ENCODE results near the gene MYH13. TPM values are rescaled to one million over a fixed set of nuclear protein-coding genes. Genes with fewer than 3 reads are reported as not detected.

The MYH13 gene
- total RNA-seq, 2 donors from 2014 or later, result 0.28 TPM; not detected in 1

DNA sequence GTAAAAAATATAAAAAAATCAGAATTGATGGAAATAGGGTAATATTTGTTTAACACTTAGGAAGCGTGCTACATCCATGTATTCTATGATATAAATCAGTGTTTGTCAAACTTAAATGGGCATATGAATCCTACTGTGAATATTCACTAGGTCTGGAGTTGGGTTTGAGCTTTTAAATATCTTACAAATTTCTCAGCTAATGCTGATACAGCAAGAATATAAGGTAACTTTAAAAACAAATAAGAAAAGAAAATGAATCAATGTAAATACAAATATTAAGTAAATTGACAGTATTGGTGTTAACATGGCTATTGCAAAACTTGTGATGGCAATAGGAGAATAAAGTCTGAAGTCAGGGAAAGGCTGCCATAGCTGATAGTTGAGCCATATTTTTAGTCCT lies 3.6 kb downstream of the MYH13 start:
- DNase-seq (ENCODE audit: low spot score), result no peak
- no peaks in the 10 kb centered on the region for H3K4me1 ChIP-seq (replicated peaks)
- H3K27ac ChIP-seq, result no peak overlapping the region
- no peak for TF ChIP-seq POLR2AphosphoS5 (IDR thresholded peaks at IDR 0.05)
- TF ChIP-seq CTCF (IDR thresholded peaks at IDR 0.05), result no peak
- no peak for TF ChIP-seq POLR2A (IDR thresholded peaks at IDR 0.05)
- H3K36me3 ChIP-seq, result no peaks in the 10 kb centered on the region
- no peaks in the 10 kb centered on the region for H3K9me3 ChIP-seq
- WGBS, result 58% methylated on average over 1 of the region's 1 CpG
- intact Hi-C loops (cut with DNase I), result no loop called here
- H3K4me3 ChIP-seq, result no peak overlapping the region
- H3K27me3 ChIP-seq (replicated peaks; ENCODE audit: insufficient read depth), result no peaks in the 10 kb centered on the region

DNA sequence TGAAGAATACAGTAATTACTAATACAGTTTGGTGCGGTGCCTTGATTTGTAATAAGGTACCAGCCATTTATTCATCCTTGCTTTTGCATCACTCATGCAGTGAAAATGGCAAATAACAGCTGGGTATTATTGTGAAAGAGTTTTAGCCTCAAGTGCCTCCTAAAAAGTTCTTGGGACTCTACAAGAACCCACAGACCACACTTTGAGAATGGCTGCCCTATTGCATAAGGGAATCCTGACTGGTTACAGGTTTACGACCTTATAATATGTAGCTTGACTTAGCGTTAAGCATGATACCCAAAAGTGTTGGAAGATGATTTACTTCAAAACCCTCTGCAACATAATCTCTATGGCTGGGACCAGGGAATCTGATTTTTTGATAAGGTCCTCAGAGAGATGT lies 4.2 kb downstream of the MYH13 start:
- Histone ChIP-seq H3K4me3 (no peak overlapping the region), H3K9me3 (no peaks in the 10 kb centered on the region), H3K27me3 (replicated peaks; ENCODE audit: insufficient read depth) (no peaks in the 10 kb centered on the region), H3K4me1 (replicated peaks) (no peaks in the 10 kb centered on the region), H3K36me3 (no peaks in the 10 kb centered on the region), H3K27ac (no peak overlapping the region)
- no peak for TF ChIP-seq CTCF (IDR thresholded peaks at IDR 0.05)
- TF ChIP-seq POLR2A (IDR thresholded peaks at IDR 0.05), result no peak
- no peak for TF ChIP-seq POLR2AphosphoS5 (IDR thresholded peaks at IDR 0.05)
- 69% methylated on average over 3 of the region's 3 CpGs for WGBS
- intact Hi-C loops (cut with DNase I), result no loop called here
- DNase-seq (ENCODE audit: low spot score), result no peak

DNA sequence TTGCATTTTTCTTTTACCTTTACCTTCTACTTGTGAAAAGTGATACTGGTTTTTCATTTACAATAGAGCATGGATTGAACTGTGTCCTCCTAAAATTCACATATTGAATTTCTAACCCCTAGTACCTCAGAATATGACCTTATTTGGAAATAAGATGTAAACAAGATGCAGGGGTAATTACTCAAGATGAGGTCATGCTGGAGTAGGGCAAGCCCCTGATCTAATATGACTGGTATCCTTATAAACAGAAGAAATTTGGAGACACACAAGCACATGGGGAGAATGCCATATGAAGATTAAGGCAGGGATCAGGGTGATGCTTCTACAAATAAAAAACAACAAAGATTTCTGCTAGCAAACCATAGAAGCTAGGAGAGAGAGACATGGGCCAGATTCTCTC lies 12.2 kb downstream of the MYH13 start:
- H3K9me3 ChIP-seq, result no peaks in the 10 kb centered on the region
- no peak for DNase-seq (ENCODE audit: low spot score)
- H3K27me3 ChIP-seq (replicated peaks; ENCODE audit: insufficient read depth), result no peaks in the 10 kb centered on the region
- no peak overlapping the region for H3K27ac ChIP-seq
- no peak for TF ChIP-seq POLR2A (IDR thresholded peaks at IDR 0.05)
- TF ChIP-seq POLR2AphosphoS5 (IDR thresholded peaks at IDR 0.05), result no peak
- no peak for TF ChIP-seq CTCF (IDR thresholded peaks at IDR 0.05)
- no peak overlapping the region for H3K4me3 ChIP-seq
- intact Hi-C loops (cut with DNase I), result no loop called here
- H3K36me3 ChIP-seq, result no peaks in the 10 kb centered on the region
- no peaks in the 10 kb centered on the region for H3K4me1 ChIP-seq (replicated peaks)

DNA sequence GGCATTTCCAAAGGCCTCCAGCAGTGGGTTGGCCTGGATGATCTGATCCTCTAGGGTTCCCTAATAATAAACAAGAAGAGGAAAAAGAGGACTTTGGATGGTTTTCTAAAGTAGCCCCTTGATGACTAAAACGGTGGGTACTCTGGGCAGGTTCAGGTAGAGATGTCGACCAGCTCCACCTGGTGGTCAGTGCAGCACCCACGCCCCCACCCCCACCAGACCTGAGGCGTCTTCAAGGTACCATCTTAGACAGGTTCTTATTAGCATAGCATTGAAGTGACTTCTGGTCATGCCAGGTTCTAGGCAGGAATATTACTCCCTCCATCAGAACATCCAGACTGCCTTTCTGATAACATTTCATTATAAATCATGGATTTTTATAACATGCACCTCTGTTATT lies 15.0 kb downstream of the MYH13 start:
- H3K9me3 ChIP-seq, result no peaks in the 10 kb centered on the region
- TF ChIP-seq POLR2A (IDR thresholded peaks at IDR 0.05) (no peak), CTCF (IDR thresholded peaks at IDR 0.05) (peak in 3 of 4 experiments; percentile 15 to 29 (median 22))
- H3K4me1 ChIP-seq (replicated peaks), result no peaks in the 10 kb centered on the region
- H3K4me3 ChIP-seq, result no peak overlapping the region
- 18% methylated on average over 4 of the region's 4 CpGs for WGBS
- intact Hi-C loops (cut with DNase I), result no loop called here
- H3K27me3 ChIP-seq (replicated peaks; ENCODE audit: insufficient read depth), result no peaks in the 10 kb centered on the region
- H3K36me3 ChIP-seq, result no peaks in the 10 kb centered on the region
- no peak overlapping the region for H3K27ac ChIP-seq
- no peak for DNase-seq (ENCODE audit: low spot score)

DNA sequence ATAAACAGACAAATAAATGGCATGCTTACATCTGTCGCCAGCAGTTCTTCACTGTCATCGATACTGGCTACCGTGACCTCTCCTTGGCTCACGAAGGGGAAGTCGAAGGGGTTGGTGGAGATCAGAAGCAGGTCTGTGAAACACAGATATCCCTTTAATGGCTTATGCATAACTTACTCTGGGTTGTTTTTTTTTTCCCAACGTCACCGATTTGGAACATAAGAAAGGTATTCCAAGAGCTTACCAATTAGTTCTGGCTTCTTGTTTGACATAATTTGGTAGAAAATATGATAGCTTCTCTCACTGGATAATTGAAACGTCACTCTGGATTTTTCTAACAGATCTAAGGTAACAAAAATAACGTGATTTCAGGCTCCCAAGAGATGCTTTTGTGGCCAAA lies 18.2 kb downstream of the MYH13 start:
- Histone ChIP-seq H3K4me3 (no peak overlapping the region), H3K27ac (no peak overlapping the region), H3K9me3 (no peaks in the 10 kb centered on the region), H3K36me3 (no peaks in the 10 kb centered on the region), H3K4me1 (replicated peaks) (no peaks in the 10 kb centered on the region), H3K27me3 (replicated peaks; ENCODE audit: insufficient read depth) (no peaks in the 10 kb centered on the region)
- DNase-seq (ENCODE audit: low spot score), result no peak
- TF ChIP-seq POLR2A (IDR thresholded peaks at IDR 0.05), result no peak
- TF ChIP-seq CTCF (IDR thresholded peaks at IDR 0.05), result no peak
- no peak for TF ChIP-seq POLR2AphosphoS5 (IDR thresholded peaks at IDR 0.05)
- intact Hi-C loops (cut with DNase I), result no loop called here
- WGBS, result 82% methylated on average over 9 of the region's 9 CpGs
